K562 (cell line): ENCODE data around the gene OBSCN. TPM values are rescaled to one million over a fixed set of nuclear protein-coding genes. Genes with fewer than 3 reads are reported as not detected.

ENCODE experiments used
- ARID3A ChIP-seq: IDR thresholded peaks from 2 replicates; pipeline ENCODE4 v1.6.1; 2012; ENCODE audit warnings: low read depth, low read length, improper control_type of control experiment, borderline replicate concordance
- DPF2 ChIP-seq: fragments of 450-650 bp; IDR thresholded peaks from 2 replicates; pipeline ENCODE4 v1.6.1; 2016
- RBM14 ChIP-seq: fragments of 200-400 bp; formaldehyde crosslinking; IDR thresholded peaks from 2 replicates; pipeline ENCODE4 v1.6.1; 2018; ENCODE audit warnings: low read depth, mild to moderate bottlenecking, low read length, moderate library complexity, borderline replicate concordance; ENCODE audit not compliant: insufficient read depth
- TCFL5 ChIP-seq: fragments of 250-450 bp; sonication (Bioruptor Pico); conservative IDR thresholded peaks from 2 replicates; pipeline ENCODE4 v1.6.1; 2021; ENCODE audit warnings: mild to moderate bottlenecking, moderate library complexity, matching md5 sums
- TEAD1 ChIP-seq, 2 experiments: fragments of 450-650 bp in 1 of 2; sonication (generic) in 1 of 2; formaldehyde crosslinking; IDR thresholded peaks; 2 replicates each; pipeline versions ENCODE4 v1.4.0 to v1.8.0; 2020 to 2022; ENCODE audit warnings: mild to moderate bottlenecking in 2 of 2, missing genetic modification reagents in 1 of 2
- ZBTB40 ChIP-seq, 2 experiments: fragments of 450-650 bp in 1 of 2; sonication (generic) in 1 of 2; formaldehyde crosslinking in 1 of 2; IDR thresholded peaks; 2 replicates each; pipeline versions ENCODE4 v1.7.1 to v1.9.0; 2016 to 2022; ENCODE audit warnings: inconsistent platforms in 1 of 2, mild to moderate bottlenecking in 1 of 2, missing genetic modification reagents in 1 of 2
- polyA plus RNA-seq, 8 experiments: library from polyadenylated mRNA; depleted of rRNA in 4 of 8; stranded (reverse) in 5 of 8; unstranded in 3 of 8; fragments of >200 nt; fragmentation: Nextera tagmentation in 2 of 8; fragmentation: Illumina TruSeq in 1 of 8; extraction: Ambion mirVana in 2 of 8; extraction: Trizol in 1 of 8; gene quantifications; 2 replicates each; pipeline versions ENCODE4 v1.2.1 to v1.2.3, GENCODE V29; 2011 to 2014; ENCODE audit warnings: inconsistent platforms in 1 of 8, missing spikeins in 1 of 8
- total RNA-seq, 7 experiments: library from RNA; depleted of rRNA in 6 of 7; stranded (reverse); fragments of >200 nt in 6 of 7; fragmentation: Illumina TruSeq in 2 of 7; extraction: Trizol in 2 of 7; gene quantifications; 2 replicates each; pipeline versions ENCODE4 v1.2.1 to v1.2.3, GENCODE V29; 2011 to 2021; ENCODE audit warnings: low replicate concordance in 1 of 7
- TF ChIP-seq, protein P1 (sequence below): fragments of 250-450 bp; sonication (Bioruptor Pico); IDR thresholded peaks from 2 replicates; pipeline ENCODE4 v1.5.0; 2020; ENCODE audit warnings: mild to moderate bottlenecking, borderline replicate concordance

Gene OBSCN
- total and polyA plus RNA-seq, 9 of the 15 experiments (the other 6 are each of a cell fraction or from before 2014, with no cell fraction given), result 0.18 to 19.7 (median 3.6) TPM

- TF ChIP-seq, protein P1, sequence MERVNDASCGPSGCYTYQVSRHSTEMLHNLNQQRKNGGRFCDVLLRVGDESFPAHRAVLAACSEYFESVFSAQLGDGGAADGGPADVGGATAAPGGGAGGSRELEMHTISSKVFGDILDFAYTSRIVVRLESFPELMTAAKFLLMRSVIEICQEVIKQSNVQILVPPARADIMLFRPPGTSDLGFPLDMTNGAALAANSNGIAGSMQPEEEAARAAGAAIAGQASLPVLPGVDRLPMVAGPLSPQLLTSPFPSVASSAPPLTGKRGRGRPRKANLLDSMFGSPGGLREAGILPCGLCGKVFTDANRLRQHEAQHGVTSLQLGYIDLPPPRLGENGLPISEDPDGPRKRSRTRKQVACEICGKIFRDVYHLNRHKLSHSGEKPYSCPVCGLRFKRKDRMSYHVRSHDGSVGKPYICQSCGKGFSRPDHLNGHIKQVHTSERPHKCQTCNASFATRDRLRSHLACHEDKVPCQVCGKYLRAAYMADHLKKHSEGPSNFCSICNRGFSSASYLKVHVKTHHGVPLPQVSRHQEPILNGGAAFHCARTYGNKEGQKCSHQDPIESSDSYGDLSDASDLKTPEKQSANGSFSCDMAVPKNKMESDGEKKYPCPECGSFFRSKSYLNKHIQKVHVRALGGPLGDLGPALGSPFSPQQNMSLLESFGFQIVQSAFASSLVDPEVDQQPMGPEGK, result no peak
- TF ChIP-seq ARID3A, result no peak
- no peak for TF ChIP-seq ZBTB40 (IDR thresholded peaks at IDR 0.05)
- TF ChIP-seq ZBTB40 (CRISPR knock-in tag; IDR thresholded peaks at IDR 0.05), result no peak
- TF ChIP-seq TCFL5, result no peak
- 0 out of 2 replicates have a peak, but pooled peaks have one; percentile 80 for TF ChIP-seq RBM14
- no peak for TF ChIP-seq TEAD1 (CRISPR knock-in tag; IDR thresholded peaks at IDR 0.05)
- no peak for TF ChIP-seq DPF2
These were observed 217.1 kb downstream of the OBSCN start (continued) for GRCh38 chr1:228424685-228425660.
